ENCODE measurements around the gene TOX2. TPM values are rescaled to one million over a fixed set of nuclear protein-coding genes. Genes with fewer than 3 reads are reported as not detected.

The TOX2 gene
- total RNA-seq, 1 donor from 2014 or later = 2.8 TPM

GRCh38 chr20:43983904-43984361 is 69.3 kb downstream of the TOX2 start:
- no peak for DNase-seq (ENCODE audit: low spot score, unreplicated experiment)
- H3K4me3 Mint-ChIP-seq (ENCODE audit: low read depth) = no peak overlapping the region
- no peaks in the 10 kb centered on the region for H3K36me3 Mint-ChIP-seq (ENCODE audit: insufficient read depth)
- H3K27me3 Mint-ChIP-seq = no peaks in the 10 kb centered on the region
- no peaks in the 10 kb centered on the region for H3K4me1 Mint-ChIP-seq (ENCODE audit: low read depth)
- H3K27ac Mint-ChIP-seq = no peak overlapping the region
- H3K9me3 Mint-ChIP-seq (ENCODE audit: low read depth) = no peaks in the 10 kb centered on the region
- TF ChIP-seq CTCF (IDR thresholded peaks at IDR 0.05; ENCODE audit: unreplicated experiment) = no peak

- TF ChIP-seq CTCF (IDR thresholded peaks at IDR 0.05; ENCODE audit: unreplicated experiment) = no peak
- no peak overlapping the region for H3K4me3 Mint-ChIP-seq (ENCODE audit: low read depth)
- H3K36me3 Mint-ChIP-seq (ENCODE audit: insufficient read depth) = no peaks in the 10 kb centered on the region
- H3K27me3 Mint-ChIP-seq = no peaks in the 10 kb centered on the region
- H3K27ac Mint-ChIP-seq = no peak overlapping the region
- no peak for DNase-seq (ENCODE audit: low spot score, unreplicated experiment)
- H3K9me3 Mint-ChIP-seq (ENCODE audit: low read depth) = no peaks in the 10 kb centered on the region
- H3K4me1 Mint-ChIP-seq (ENCODE audit: low read depth) = no peaks in the 10 kb centered on the region
These were observed 69.9 kb downstream of the TOX2 start for GRCh38 chr20:43984587-43984986.

- no peaks in the 10 kb centered on the region for H3K4me1 Mint-ChIP-seq (ENCODE audit: low read depth)
- no peak for DNase-seq (ENCODE audit: low spot score, unreplicated experiment)
- no peak for TF ChIP-seq CTCF (IDR thresholded peaks at IDR 0.05; ENCODE audit: unreplicated experiment)
- no peak overlapping the region for H3K27ac Mint-ChIP-seq
- H3K9me3 Mint-ChIP-seq (ENCODE audit: low read depth) = no peaks in the 10 kb centered on the region
- no peaks in the 10 kb centered on the region for H3K36me3 Mint-ChIP-seq (ENCODE audit: insufficient read depth)
- no peak overlapping the region for H3K4me3 Mint-ChIP-seq (ENCODE audit: low read depth)
- H3K27me3 Mint-ChIP-seq = no peaks in the 10 kb centered on the region
These were observed 70.5 kb downstream of the TOX2 start for GRCh38 chr20:43985121-43985520.

GRCh38 chr20:43985608-43986316 is 71.1 kb downstream of the TOX2 start:
- H3K36me3 Mint-ChIP-seq (ENCODE audit: insufficient read depth) = no peaks in the 10 kb centered on the region
- TF ChIP-seq CTCF (IDR thresholded peaks at IDR 0.05; ENCODE audit: unreplicated experiment) = no peak
- no peak overlapping the region for H3K4me3 Mint-ChIP-seq (ENCODE audit: low read depth)
- no peaks in the 10 kb centered on the region for H3K4me1 Mint-ChIP-seq (ENCODE audit: low read depth)
- H3K27me3 Mint-ChIP-seq = no peaks in the 10 kb centered on the region
- no peaks in the 10 kb centered on the region for H3K9me3 Mint-ChIP-seq (ENCODE audit: low read depth)
- no peak overlapping the region for H3K27ac Mint-ChIP-seq
- DNase-seq (ENCODE audit: low spot score, unreplicated experiment) = no peak

GRCh38 chr20:43987018-43987417 is 72.4 kb downstream of the TOX2 start:
- H3K36me3 Mint-ChIP-seq (ENCODE audit: insufficient read depth) = no peaks in the 10 kb centered on the region
- no peaks in the 10 kb centered on the region for H3K4me1 Mint-ChIP-seq (ENCODE audit: low read depth)
- TF ChIP-seq CTCF (IDR thresholded peaks at IDR 0.05; ENCODE audit: unreplicated experiment) = no peak
- DNase-seq (ENCODE audit: low spot score, unreplicated experiment) = no peak
- no peak overlapping the region for H3K4me3 Mint-ChIP-seq (ENCODE audit: low read depth)
- H3K27me3 Mint-ChIP-seq = no peaks in the 10 kb centered on the region
- H3K9me3 Mint-ChIP-seq (ENCODE audit: low read depth) = no peaks in the 10 kb centered on the region
- no peak overlapping the region for H3K27ac Mint-ChIP-seq

Data from progenitor cell of endocrine pancreas (in vitro differentiated cells).